H1 (cell line): ENCODE results near the gene STAM2. TPM values are rescaled to one million over a fixed set of nuclear protein-coding genes. Genes with fewer than 3 reads are reported as not detected.
"Not testable (repeated sequence)": the region's sequence is repeated elsewhere in the genome, so short reads cannot be mapped to it uniquely, and the experiment has no call there.

ENCODE experiments used
- CTCF ChIA-PET: fragments of 300-600 bp; sonication (Branson Sonifier 250); formaldehyde crosslinking; loops from one replicate; lab custom pipeline; 2021; ENCODE audit not compliant: partially characterized antibody; lab: Charles Lee
- POLR2A ChIA-PET: fragments of 300-600 bp; sonication (Branson Sonifier 250); formaldehyde crosslinking; loops from one replicate; lab custom pipeline; 2021; ENCODE audit warnings: inconsistent platforms; ENCODE audit not compliant: partially characterized antibody; lab: Charles Lee
- DNase-seq, 2 experiments: peaks; one replicate each; pipeline versions ENCODE4 v3.0.0 to v3.0.0-alpha.2; 2010 to 2022; ENCODE audit warnings: low spot score in 2 of 2, low read depth in 1 of 2, mixed read lengths in 1 of 2
- FAIRE-seq: peaks from 2 replicates; lab custom pipeline; 2011; peaks lifted over from hg19 to GRCh38; lab: Jason Lieb, UNC
- H2AFZ ChIP-seq: 2 replicates; pipeline ENCODE4 v1.8.1; 2012; ENCODE audit warnings: low read length, inconsistent platforms
- H2AK5ac ChIP-seq: 2 replicates; pipeline ENCODE4 v1.6.1; 2013; ENCODE audit warnings: low read depth, low read length
- H2BK120ac ChIP-seq: replicated peaks from 2 replicates; pipeline ENCODE3; 2013; ENCODE audit warnings: low read depth, low read length, inconsistent platforms
- H2BK12ac ChIP-seq: 2 replicates; pipeline ENCODE4 v1.6.1; 2013; ENCODE audit warnings: low read depth, low read length
- H2BK15ac ChIP-seq: 2 replicates; pipeline ENCODE4 v1.6.1; 2013; ENCODE audit warnings: low read length
- H2BK20ac ChIP-seq: 2 replicates; pipeline ENCODE4 v1.6.1; 2013; ENCODE audit warnings: low read length
- H2BK5ac ChIP-seq: 2 replicates; pipeline ENCODE4 v1.6.1; 2013; ENCODE audit warnings: low read depth, low read length
- H3K14ac ChIP-seq: 2 replicates; pipeline ENCODE4 v1.6.1; 2013; ENCODE audit warnings: inconsistent platforms; ENCODE audit not compliant: insufficient read length
- H3K18ac ChIP-seq: 2 replicates; pipeline ENCODE4 v1.6.1; 2013; ENCODE audit warnings: low read length; ENCODE audit errors: extremely low read depth
- H3K23ac ChIP-seq: 2 replicates; pipeline ENCODE4 v1.6.1; 2013; ENCODE audit warnings: inconsistent platforms; ENCODE audit not compliant: insufficient read length
- H3K23me2 ChIP-seq: 2 replicates; pipeline ENCODE4 v1.6.1; 2013; ENCODE audit warnings: low read depth, low read length
- H3K27ac ChIP-seq: 2 replicates; pipeline ENCODE4 v1.6.1; 2011; ENCODE audit warnings: low read depth, low read length, inconsistent platforms
- H3K27me3 ChIP-seq, 4 experiments: replicated peaks in 1 of 4; 1 replicate in 1 of 4; 2 replicates in 3 of 4; pipeline versions ENCODE4 v1.6.1 to v1.8.1; 2011 to 2013; ENCODE audit warnings: low read length in 3 of 4, mild to moderate bottlenecking in 3 of 4, inconsistent platforms in 2 of 4, mixed read lengths in 2 of 4, moderate library complexity in 1 of 4; ENCODE audit not compliant: control insufficient read depth in 3 of 4, insufficient read depth in 3 of 4; ENCODE audit errors: extremely low read depth in 1 of 4
- H3K36me3 ChIP-seq, 4 experiments: 2 replicates each; pipeline versions ENCODE4 v1.6.1 to v1.8.1; 2011 to 2013; ENCODE audit warnings: mild to moderate bottlenecking in 4 of 4, low read length in 3 of 4, moderate library complexity in 2 of 4, control low read depth in 1 of 4, inconsistent platforms in 1 of 4; ENCODE audit not compliant: insufficient read depth in 4 of 4, control insufficient read depth in 2 of 4
- H3K4ac ChIP-seq: replicated peaks from 2 replicates; pipeline ENCODE3; 2013; ENCODE audit warnings: low read length, low read depth, mixed read lengths, inconsistent platforms; ENCODE audit not compliant: insufficient read length
- H3K4me1 ChIP-seq, 4 experiments: replicated peaks in 1 of 4; 1 replicate in 1 of 4; 2 replicates in 3 of 4; pipeline versions ENCODE4 v1.6.1 to v1.8.1; 2011 to 2013; ENCODE audit warnings: low read length in 3 of 4, inconsistent platforms in 2 of 4, mixed read lengths in 1 of 4; ENCODE audit not compliant: insufficient read depth in 4 of 4, control insufficient read depth in 3 of 4
- H3K4me2 ChIP-seq, 2 experiments: 2 replicates each; pipeline versions ENCODE4 v1.6.1 to v1.8.1; 2011 to 2013; ENCODE audit warnings: low read depth in 2 of 2, low read length in 2 of 2, control low read depth in 1 of 2, inconsistent platforms in 1 of 2, mild to moderate bottlenecking in 1 of 2; ENCODE audit not compliant: insufficient read depth in 1 of 2
- H3K4me3 ChIP-seq, 4 experiments: fragments of 200-600, 300-600 bp in 1 of 4; sonication (generic), shearing (Covaris generic), sonication (Bioruptor Twin) in 1 of 4; 2 replicates each; pipeline versions ENCODE4 v1.5.1 to v1.8.1; 2011 to 2016; ENCODE audit warnings: low read length in 4 of 4, low read depth in 3 of 4, control low read depth in 2 of 4, inconsistent platforms in 2 of 4, mild to moderate bottlenecking in 2 of 4, mixed read lengths in 1 of 4, moderate library complexity in 1 of 4; ENCODE audit not compliant: insufficient read depth in 2 of 4; ENCODE audit errors: extremely low read depth in 1 of 4
- H3K56ac ChIP-seq: replicated peaks from 2 replicates; pipeline ENCODE3; 2013; ENCODE audit warnings: low read depth, mild to moderate bottlenecking, mixed read lengths, low read length, inconsistent platforms; ENCODE audit not compliant: insufficient read length
- H3K79me1 ChIP-seq: 2 replicates; pipeline ENCODE4 v1.6.1; 2013; ENCODE audit warnings: low read depth, low read length, control low read depth
- H3K79me2 ChIP-seq, 2 experiments: 2 replicates each; pipeline versions ENCODE4 v1.6.1 to v1.8.1; 2012 to 2013; ENCODE audit warnings: low read length in 2 of 2, mild to moderate bottlenecking in 2 of 2, inconsistent platforms in 1 of 2; ENCODE audit not compliant: insufficient read depth in 2 of 2, control insufficient read depth in 1 of 2
- H3K9ac ChIP-seq, 4 experiments: replicated peaks in 1 of 4; 1 replicate in 1 of 4; 2 replicates in 3 of 4; pipeline versions ENCODE4 v1.6.1 to v1.8.1; 2011 to 2013; ENCODE audit warnings: low read depth in 3 of 4, low read length in 3 of 4, control low read depth in 2 of 4, mild to moderate bottlenecking in 2 of 4, moderate library complexity in 2 of 4, inconsistent platforms in 1 of 4; ENCODE audit errors: extremely low read depth in 1 of 4
- H3K9me3 ChIP-seq, 2 experiments: 2 replicates each; pipeline versions ENCODE4 v1.6.1 to v1.8.1; 2012 to 2013; ENCODE audit warnings: mild to moderate bottlenecking in 2 of 2, moderate library complexity in 2 of 2, control low read depth in 1 of 2, inconsistent platforms in 1 of 2, low read depth in 1 of 2, low read length in 1 of 2, mixed read lengths in 1 of 2; ENCODE audit not compliant: insufficient read depth in 2 of 2
- H4K20me1 ChIP-seq, 2 experiments: replicated peaks in 1 of 2; 2 replicates each; pipeline versions ENCODE3 to v1.8.1; 2011 to 2013; ENCODE audit warnings: inconsistent platforms in 2 of 2, low read length in 2 of 2, mild to moderate bottlenecking in 1 of 2; ENCODE audit not compliant: insufficient read depth in 2 of 2, control insufficient read depth in 1 of 2
- H4K5ac ChIP-seq: 2 replicates; pipeline ENCODE4 v1.6.1; 2013; ENCODE audit warnings: low read length, low read depth, mixed read lengths, inconsistent platforms; ENCODE audit not compliant: insufficient read length
- H4K8ac ChIP-seq: 2 replicates; pipeline ENCODE4 v1.8.0; 2013; ENCODE audit warnings: mild to moderate bottlenecking, moderate library complexity, low read length, inconsistent platforms; ENCODE audit not compliant: insufficient read depth; ENCODE audit errors: extremely low read depth
- H4K91ac ChIP-seq: replicated peaks from 2 replicates; pipeline ENCODE3; 2013; ENCODE audit warnings: low read length, mixed read lengths, inconsistent platforms; ENCODE audit not compliant: insufficient read length
- KDM4A ChIP-seq: IDR thresholded peaks from one replicate; pipeline ENCODE4 v1.7.1; 2012; ENCODE audit warnings: low read depth, mild to moderate bottlenecking, moderate library complexity, low read length, inconsistent platforms; ENCODE audit not compliant: severe bottlenecking
- TAF7 ChIP-seq: optimal IDR thresholded peaks from 2 replicates; pipeline ENCODE3; 2011; ENCODE audit warnings: low read depth, mild to moderate bottlenecking, inconsistent platforms, low read length, moderate library complexity, borderline replicate concordance
- WGBS, 2 experiments: shearing (Covaris generic) in 1 of 2; methylation state at CpG; one replicate each; pipeline versions ENCODE4 v1.1.6 to v1.1.7; 2013 to 2015; ENCODE audit warnings: low lambda C conversion rate in 2 of 2, mixed read lengths in 2 of 2, inconsistent platforms in 1 of 2, low coverage in 1 of 2, missing lambda C conversion rate in 1 of 2; ENCODE audit not compliant: insufficient replicate concordance in 2 of 2, insufficient coverage in 1 of 2, insufficient read length in 1 of 2; ENCODE audit errors: extremely low coverage in 1 of 2, missing lambda C conversion rate in 1 of 2; 5-methylcytosine and 5-hydroxymethylcytosine counted together
- polyA plus RNA-seq, 7 experiments: library from polyadenylated mRNA; depleted of rRNA in 3 of 7; stranded (reverse) in 5 of 7; unstranded in 2 of 7; fragments of >200 nt in 5 of 7; fragments of 200-250 nt in 2 of 7; gene quantifications; 1 replicate in 5 of 7; 2 replicates in 1 of 7; 4 replicates in 1 of 7; pipeline versions ENCODE4 v1.2.1 to v1.2.3, GENCODE V29; 2011 to 2013; ENCODE audit warnings: missing spikeins in 2 of 7, mixed read lengths in 2 of 7
- total RNA-seq: library from RNA; stranded (reverse); fragmentation: NEBNext Ultra II Directional; extraction: Animal tissue kit (Norgen Biotek cat#: 25700); gene quantifications from 2 replicates; pipeline ENCODE4 v1.2.1, GENCODE V29; 2021

Gene STAM2
- total and polyA plus RNA-seq, 2 of the 8 experiments (the other 6 are each of a cell fraction or from before 2014, with no cell fraction given) = 5.4 to 9.4 TPM

GRCh38 chr2:152198499-152198898, 22.9 kb upstream of the STAM2 start (continued):
- TF ChIP-seq TAF7 = no peak
- no peak for TF ChIP-seq KDM4A

GRCh38 chr2:152197508-152198284, 22.1 kb upstream of the STAM2 start:
- H3K79me1 ChIP-seq, H3K9me3 ChIP-seq, H3K14ac ChIP-seq, H3K23ac ChIP-seq, H3K23me2 ChIP-seq, H2AFZ ChIP-seq, H4K91ac ChIP-seq, H3K27me3 ChIP-seq, H3K36me3 ChIP-seq, H2BK120ac ChIP-seq, FAIRE-seq, H3K18ac ChIP-seq, H3K56ac ChIP-seq, H4K5ac ChIP-seq, H3K4me1 ChIP-seq, H2BK12ac ChIP-seq, DNase-seq, H4K20me1 ChIP-seq, H4K8ac ChIP-seq, H3K4me3 ChIP-seq, H3K9ac ChIP-seq, H3K27ac ChIP-seq, H2BK15ac ChIP-seq, POLR2A ChIA-PET, H2BK20ac ChIP-seq, H2BK5ac ChIP-seq, H3K4me2 ChIP-seq, H2AK5ac ChIP-seq, H3K79me2 ChIP-seq, H3K4ac ChIP-seq: not testable (repeated sequence)
- WGBS, 2 experiments = 88% methylated on average over 1 of the region's 1 CpG; no CpG with 5 or more reads in 1 of the 2 experiments
- CTCF ChIA-PET = interaction anchor here (1.3 to 1.6 kb wide), 2 partner anchors 9 to 438 kb away, joined by 3 to 5 read pairs; no protein-coding TSS in a partner anchor
